ENCODE data around the gene OPN1LW.
"Not testable (repeated sequence)": the region's sequence is repeated elsewhere in the genome, so short reads cannot be mapped to it uniquely, and the experiment has no call there.

OPN1LW gene

DNA sequence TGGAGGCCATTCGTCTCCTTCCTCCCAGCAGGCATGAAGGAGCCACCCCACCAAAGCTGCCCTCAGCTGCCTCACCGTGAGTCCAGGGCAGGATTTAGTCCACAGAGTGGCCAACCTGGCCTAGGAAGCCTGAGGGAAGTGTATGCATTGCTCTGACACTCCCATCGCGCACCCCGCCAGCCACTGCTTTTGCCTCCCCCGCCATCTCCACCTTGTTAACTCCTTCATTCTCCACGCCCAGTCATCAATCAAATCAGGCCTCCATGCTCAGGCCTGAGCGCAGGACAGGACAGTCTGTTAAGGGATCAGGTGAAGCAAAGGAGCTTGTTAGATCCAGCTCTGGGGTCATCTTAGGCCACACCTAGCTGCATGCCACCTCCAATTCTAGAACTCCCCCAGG is 48.8 kb downstream of the OPN1LW start:
- not testable (repeated sequence) for H3K27ac Mint-ChIP-seq (ENCODE audit: low read depth); H3K27me3 Mint-ChIP-seq; DNase-seq (ENCODE audit: low spot score in 2 of 2); H3K4me3 Mint-ChIP-seq; ATAC-seq (replicated peaks; ENCODE audit: extremely low read depth, poor library complexity, severe bottlenecking); H3K4me1 Mint-ChIP-seq; H3K36me3 Mint-ChIP-seq (ENCODE audit: insufficient read depth); H3K9me3 Mint-ChIP-seq

- H3K4me3 Mint-ChIP-seq; H3K4me1 Mint-ChIP-seq; H3K27me3 Mint-ChIP-seq; H3K27ac Mint-ChIP-seq (ENCODE audit: low read depth); ATAC-seq (replicated peaks; ENCODE audit: extremely low read depth, poor library complexity, severe bottlenecking); H3K9me3 Mint-ChIP-seq; H3K36me3 Mint-ChIP-seq (ENCODE audit: insufficient read depth); DNase-seq (ENCODE audit: low spot score in 2 of 2): not testable (repeated sequence)
These were observed 50.3 kb downstream of the OPN1LW start for GRCh38 chrX:154194316-154194715.

DNA sequence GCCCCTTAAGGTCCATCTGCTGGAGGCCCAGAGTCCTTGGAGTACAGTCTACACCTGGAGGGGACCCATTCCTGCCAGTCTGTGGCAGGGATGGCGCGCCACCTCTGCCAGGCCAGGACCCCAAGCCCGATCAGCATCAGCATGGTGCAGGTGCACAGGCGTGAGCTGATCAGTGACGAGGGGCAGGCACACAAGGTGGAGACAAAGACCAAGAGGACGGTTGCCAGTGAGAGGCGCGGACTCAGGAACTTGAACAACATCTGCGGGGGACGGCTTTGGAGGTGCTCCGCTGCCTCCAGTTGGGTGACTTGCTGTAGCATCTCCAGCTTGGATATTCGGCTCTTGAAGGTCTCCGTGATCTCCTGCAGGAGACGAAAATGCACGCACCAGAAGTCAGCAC is 52.4 kb downstream of the OPN1LW start:
- not testable (repeated sequence) for H3K27me3 Mint-ChIP-seq; H3K4me1 Mint-ChIP-seq; H3K27ac Mint-ChIP-seq (ENCODE audit: low read depth); ATAC-seq (replicated peaks; ENCODE audit: extremely low read depth, poor library complexity, severe bottlenecking); DNase-seq (ENCODE audit: low spot score in 2 of 2); H3K4me3 Mint-ChIP-seq; H3K9me3 Mint-ChIP-seq; H3K36me3 Mint-ChIP-seq (ENCODE audit: insufficient read depth)
